Measurements from ENCODE around the gene MMD. TPM values are rescaled to one million over a fixed set of nuclear protein-coding genes. Genes with fewer than 3 reads are reported as not detected.

The MMD gene
- total and polyA plus RNA-seq, 2 of the 13 experiments (the other 11 are each of a cell fraction or from before 2014, with no cell fraction given) = 121 to 225 TPM

- TF ChIP-seq ZNF784 (CRISPR knock-in tag; IDR thresholded peaks at IDR 0.05; ENCODE audit: borderline replicate concordance) = no peak
- TF ChIP-seq, protein P1, sequence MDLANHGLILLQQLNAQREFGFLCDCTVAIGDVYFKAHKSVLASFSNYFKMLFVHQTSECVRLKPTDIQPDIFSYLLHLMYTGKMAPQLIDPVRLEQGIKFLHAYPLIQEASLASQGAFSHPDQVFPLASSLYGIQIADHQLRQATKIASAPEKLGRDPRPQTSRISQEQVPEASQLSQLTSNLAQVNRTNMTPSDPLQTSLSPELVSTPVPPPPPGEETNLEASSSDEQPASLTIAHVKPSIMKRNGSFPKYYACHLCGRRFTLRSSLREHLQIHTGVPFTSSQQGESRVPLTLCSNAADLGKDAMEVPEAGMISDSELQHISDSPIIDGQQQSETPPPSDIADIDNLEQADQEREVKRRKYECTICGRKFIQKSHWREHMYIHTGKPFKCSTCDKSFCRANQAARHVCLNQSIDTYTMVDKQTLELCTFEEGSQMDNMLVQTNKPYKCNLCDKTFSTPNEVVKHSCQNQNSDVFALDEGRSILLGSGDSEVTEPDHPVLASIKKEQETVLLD (CRISPR knock-in tag; IDR thresholded peaks at IDR 0.05; ENCODE audit: low read depth) = no peak
- TF ChIP-seq TBP (CRISPR knock-in tag; IDR thresholded peaks at IDR 0.05) = no peak
- TF ChIP-seq, protein P2, sequence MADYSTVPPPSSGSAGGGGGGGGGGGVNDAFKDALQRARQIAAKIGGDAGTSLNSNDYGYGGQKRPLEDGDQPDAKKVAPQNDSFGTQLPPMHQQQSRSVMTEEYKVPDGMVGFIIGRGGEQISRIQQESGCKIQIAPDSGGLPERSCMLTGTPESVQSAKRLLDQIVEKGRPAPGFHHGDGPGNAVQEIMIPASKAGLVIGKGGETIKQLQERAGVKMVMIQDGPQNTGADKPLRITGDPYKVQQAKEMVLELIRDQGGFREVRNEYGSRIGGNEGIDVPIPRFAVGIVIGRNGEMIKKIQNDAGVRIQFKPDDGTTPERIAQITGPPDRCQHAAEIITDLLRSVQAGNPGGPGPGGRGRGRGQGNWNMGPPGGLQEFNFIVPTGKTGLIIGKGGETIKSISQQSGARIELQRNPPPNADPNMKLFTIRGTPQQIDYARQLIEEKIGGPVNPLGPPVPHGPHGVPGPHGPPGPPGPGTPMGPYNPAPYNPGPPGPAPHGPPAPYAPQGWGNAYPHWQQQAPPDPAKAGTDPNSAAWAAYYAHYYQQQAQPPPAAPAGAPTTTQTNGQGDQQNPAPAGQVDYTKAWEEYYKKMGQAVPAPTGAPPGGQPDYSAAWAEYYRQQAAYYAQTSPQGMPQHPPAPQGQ (CRISPR knock-in tag; IDR thresholded peaks at IDR 0.05; ENCODE audit: borderline replicate concordance) = no peak
- TF ChIP-seq, protein P3, sequence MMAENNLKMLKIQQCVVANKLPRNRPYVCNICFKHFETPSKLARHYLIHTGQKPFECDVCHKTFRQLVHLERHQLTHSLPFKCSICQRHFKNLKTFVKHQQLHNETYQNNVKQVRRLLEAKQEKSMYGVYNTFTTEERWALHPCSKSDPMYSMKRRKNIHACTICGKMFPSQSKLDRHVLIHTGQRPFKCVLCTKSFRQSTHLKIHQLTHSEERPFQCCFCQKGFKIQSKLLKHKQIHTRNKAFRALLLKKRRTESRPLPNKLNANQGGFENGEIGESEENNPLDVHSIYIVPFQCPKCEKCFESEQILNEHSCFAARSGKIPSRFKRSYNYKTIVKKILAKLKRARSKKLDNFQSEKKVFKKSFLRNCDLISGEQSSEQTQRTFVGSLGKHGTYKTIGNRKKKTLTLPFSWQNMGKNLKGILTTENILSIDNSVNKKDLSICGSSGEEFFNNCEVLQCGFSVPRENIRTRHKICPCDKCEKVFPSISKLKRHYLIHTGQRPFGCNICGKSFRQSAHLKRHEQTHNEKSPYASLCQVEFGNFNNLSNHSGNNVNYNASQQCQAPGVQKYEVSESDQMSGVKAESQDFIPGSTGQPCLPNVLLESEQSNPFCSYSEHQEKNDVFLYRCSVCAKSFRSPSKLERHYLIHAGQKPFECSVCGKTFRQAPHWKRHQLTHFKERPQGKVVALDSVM (CRISPR knock-in tag; IDR thresholded peaks at IDR 0.05) = no peak
- TF ChIP-seq MYPOP (CRISPR knock-in tag; IDR thresholded peaks at IDR 0.05) = no peak
- no peak for TF ChIP-seq ZFP41 (CRISPR knock-in tag; IDR thresholded peaks at IDR 0.05; ENCODE audit: borderline replicate concordance)
- TF ChIP-seq, protein P4, sequence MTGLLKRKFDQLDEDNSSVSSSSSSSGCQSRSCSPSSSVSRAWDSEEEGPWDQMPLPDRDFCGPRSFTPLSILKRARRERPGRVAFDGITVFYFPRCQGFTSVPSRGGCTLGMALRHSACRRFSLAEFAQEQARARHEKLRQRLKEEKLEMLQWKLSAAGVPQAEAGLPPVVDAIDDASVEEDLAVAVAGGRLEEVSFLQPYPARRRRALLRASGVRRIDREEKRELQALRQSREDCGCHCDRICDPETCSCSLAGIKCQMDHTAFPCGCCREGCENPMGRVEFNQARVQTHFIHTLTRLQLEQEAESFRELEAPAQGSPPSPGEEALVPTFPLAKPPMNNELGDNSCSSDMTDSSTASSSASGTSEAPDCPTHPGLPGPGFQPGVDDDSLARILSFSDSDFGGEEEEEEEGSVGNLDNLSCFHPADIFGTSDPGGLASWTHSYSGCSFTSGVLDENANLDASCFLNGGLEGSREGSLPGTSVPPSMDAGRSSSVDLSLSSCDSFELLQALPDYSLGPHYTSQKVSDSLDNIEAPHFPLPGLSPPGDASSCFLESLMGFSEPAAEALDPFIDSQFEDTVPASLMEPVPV (CRISPR knock-in tag; IDR thresholded peaks at IDR 0.05) = no peak
- TF ChIP-seq, protein P5, sequence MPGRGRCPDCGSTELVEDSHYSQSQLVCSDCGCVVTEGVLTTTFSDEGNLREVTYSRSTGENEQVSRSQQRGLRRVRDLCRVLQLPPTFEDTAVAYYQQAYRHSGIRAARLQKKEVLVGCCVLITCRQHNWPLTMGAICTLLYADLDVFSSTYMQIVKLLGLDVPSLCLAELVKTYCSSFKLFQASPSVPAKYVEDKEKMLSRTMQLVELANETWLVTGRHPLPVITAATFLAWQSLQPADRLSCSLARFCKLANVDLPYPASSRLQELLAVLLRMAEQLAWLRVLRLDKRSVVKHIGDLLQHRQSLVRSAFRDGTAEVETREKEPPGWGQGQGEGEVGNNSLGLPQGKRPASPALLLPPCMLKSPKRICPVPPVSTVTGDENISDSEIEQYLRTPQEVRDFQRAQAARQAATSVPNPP (CRISPR knock-in tag; IDR thresholded peaks at IDR 0.05) = no peak
- TF ChIP-seq ZNF207 (IDR thresholded peaks at IDR 0.05; ENCODE audit: borderline replicate concordance) = no peak
- TF ChIP-seq TFDP1 (CRISPR knock-in tag; IDR thresholded peaks at IDR 0.05; ENCODE audit: borderline replicate concordance) = no peak
Measured at GRCh38 chr17:55363033-55363432, 58.6 kb downstream of the MMD start (continued).
